Activated CD4-positive, CD25-positive, alpha-beta regulatory T cell treated with anti-CD3 and anti-CD28 coated beads, Interleukin-2, amount 50 U/mL, for 16 hours (primary cell): ENCODE data around the gene CHL1.

ENCODE experiments used
- DNase-seq: peaks from one replicate; pipeline ENCODE4 v3.0.0-alpha.2; 2020; ENCODE audit warnings: low read depth, low spot score

CHL1 gene

GRCh38 chr3:196311-197148, at the start of gene CHL1:
Gene CHL1 (plus strand): TSS chr3:196763. CDS start chr3:319777, 123,014 bp downstream.
- DNase-seq, result no peak

DNA sequence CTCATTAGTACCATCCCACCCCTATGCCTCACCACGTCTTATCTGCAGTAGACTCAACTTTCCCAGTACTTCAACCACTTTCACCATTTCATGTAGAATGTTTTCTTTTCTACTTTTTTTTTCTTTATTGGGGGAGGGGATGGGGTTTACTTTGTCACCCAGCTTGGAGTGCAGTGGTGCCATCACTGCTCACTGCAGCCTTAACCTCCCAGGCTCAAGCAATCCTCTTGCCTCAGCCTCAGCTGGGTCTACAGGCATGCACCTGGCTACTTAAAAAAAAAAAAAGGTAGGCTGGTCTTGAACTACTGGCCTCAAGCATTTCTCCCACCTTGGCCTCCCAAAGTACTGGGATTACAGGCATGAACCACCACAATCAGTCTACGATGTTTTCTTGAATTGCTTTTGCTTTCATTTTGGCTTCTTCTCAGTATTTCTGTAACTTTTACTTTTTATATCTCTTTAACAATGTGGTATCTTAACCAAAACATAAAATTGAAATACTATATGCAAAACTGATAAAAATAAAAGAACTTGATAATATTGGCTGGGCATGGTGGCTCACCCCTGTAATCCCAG, 44.9 kb upstream of the CHL1 start:
- no peak for DNase-seq

- no peak for DNase-seq
Observed at GRCh38 chr3:159974-160373, 36.6 kb upstream of the CHL1 start.

DNA sequence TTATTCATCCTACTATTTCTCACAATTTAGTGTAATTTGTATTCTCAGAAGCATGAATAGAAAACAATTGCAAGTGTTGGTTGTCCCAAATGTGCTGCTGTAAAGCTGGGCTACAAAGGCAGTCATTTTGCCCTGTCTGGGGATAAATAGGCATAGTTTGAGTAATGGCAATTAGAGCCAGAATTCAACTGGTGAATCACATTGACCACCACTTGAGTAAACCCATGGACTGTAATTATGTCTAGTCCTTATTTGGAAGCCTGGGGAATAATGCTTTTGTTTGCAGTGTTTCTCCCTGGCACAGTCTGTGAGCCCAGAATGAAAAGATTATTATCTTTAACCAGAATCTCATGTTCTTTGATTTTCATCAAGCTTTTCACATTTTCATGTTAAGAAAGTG, 30.5 kb upstream of the CHL1 start:
- DNase-seq, result no peak

DNA sequence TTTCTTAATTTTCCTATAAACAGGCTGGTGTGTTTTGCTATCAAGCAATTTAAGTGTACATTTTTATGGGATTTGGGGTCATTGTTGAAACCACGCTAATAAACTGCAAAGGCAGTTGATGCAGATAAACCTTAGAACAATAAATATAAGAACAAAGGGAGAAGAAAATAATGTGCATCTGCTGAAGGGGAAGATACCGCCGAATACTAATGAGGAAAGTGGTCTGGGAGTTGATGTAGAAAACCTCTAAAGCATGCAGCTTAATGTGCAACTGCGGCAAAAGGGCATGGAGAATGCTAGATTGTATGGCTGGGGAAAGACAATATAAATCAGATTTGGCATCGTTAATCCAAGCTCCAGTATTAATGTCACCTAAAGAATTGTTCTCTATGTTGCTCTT, 29.8 kb upstream of the CHL1 start:
- DNase-seq, result no peak

GRCh38 chr3:173886-174285, 22.7 kb upstream of the CHL1 start:
- no peak for DNase-seq

DNA sequence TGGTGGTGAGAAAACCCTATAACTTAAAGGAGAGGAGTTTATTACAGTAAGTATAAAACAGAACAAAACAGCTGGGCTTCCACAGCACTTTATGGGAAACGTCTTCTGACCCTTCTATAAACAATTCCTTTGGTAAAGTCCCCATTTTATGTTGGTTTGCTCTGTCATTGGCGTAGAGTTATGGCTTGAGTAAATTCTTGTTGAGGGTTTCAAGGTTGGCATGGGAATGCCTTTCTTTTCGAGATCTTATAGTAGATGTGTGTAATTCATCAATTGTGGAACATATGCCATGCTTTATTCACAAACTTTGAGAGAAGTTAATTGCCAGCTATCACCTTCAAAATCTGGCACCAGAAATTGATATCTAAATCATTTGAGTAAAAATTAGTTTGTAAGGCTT, 11.6 kb upstream of the CHL1 start:
- no peak for DNase-seq

DNA sequence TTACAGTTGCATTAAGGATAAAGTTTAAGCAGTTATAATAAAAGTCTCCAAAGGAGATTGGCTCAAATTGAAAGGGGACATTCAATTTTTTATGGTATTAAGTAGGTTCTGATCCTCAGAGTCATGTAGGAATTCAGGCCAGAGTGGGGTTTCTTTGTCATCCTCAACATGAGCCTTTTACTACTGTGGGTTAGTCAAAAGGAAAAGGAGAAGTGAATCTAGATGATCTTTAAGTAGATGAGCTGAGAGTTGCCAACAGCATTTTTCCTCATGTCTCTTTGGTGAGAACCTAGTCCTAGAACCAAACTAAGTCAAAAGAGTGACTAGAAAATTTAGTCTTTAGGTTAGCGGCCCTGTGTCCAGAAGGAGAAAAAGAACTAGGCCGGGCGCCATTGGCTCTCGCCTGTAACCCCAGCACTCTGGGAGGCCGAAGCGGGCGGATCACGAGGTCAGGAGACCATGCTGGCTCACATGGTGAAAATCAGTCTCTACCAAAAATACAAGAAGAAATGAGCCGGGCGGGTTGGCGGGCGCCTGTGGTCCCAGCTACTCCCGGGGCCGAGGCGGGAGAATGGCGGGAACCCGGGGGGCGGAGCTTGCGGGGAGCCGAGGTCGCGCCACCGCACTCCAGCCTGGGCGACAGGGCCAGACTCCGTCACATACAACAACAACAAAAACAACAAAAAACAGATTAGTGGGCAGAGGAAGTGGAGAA, 4.2 kb upstream of the CHL1 start:
- DNase-seq, result no peak

DNA sequence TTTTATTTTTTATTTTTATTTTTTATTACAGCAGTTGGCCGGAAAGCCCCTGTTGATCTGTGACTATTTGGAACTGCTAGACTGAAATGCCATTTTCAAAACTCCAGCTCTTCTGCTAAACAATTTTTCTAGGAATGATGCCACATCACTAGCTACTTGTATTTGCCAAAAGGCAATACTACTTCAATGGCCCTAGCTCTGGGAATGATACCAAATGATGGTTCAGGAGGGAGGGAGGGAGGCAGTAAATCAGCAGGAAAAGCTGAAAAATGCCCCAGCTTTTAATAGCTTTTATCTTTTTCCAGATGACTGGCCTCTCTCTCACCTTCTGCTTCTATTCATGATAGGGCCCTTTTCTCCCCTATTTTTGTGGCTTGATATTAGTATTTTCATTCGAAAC, 2.6 kb upstream of the CHL1 start:
- no peak for DNase-seq

DNA sequence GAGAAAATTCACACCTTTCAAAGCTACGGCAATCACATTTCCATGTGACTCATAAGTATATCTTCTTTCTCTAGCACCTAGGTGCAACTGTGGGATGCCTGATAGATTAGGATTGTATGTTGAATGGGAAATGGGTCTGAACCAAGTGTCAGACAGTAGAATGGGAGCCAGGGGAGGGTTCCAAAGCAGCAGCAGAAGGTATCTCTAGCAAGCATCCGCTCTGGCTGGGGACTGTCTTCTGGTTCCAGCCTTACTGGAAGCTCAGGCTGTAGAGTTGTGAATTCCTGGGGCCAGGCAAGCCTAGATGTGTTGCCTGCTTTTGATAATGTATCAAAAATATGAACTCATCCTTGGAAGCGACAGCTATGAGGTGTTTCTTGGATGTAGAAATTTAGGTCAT, 2.1 kb upstream of the CHL1 start:
- no peak for DNase-seq

- DNase-seq, result no peak
Observed at GRCh38 chr3:195666-196065, 897 bp upstream of the CHL1 start.

GRCh38 chr3:197149-197827, 725 bp downstream of the CHL1 start:
- no peak for DNase-seq

- DNase-seq, result no peak
Observed at GRCh38 chr3:197828-198491, 1.4 kb downstream of the CHL1 start.

DNA sequence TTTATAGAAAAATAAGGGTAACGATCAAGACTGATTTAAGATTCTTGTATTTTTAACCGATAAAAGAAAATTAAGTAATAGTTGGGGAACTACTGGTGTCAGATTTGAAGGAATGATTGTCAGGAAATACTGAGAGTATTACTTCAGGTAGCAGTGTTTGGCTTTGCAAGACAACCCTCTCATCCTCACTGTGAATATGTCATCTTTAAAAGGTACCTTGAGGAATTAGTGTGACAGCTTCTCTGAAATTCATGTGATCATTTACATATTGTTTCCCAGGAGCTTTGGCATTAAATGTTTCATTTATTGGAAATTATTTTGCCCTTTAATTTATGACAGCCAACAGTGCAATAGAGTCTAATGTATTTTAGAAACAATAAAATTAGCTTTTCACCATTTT, 3.3 kb downstream of the CHL1 start:
- DNase-seq, result no peak

GRCh38 chr3:200758-201325, 4.3 kb downstream of the CHL1 start:
- no peak for DNase-seq

GRCh38 chr3:204102-204501, 7.5 kb downstream of the CHL1 start:
- DNase-seq, result no peak

- no peak for DNase-seq
Observed at GRCh38 chr3:207973-208372, 11.4 kb downstream of the CHL1 start.

DNA sequence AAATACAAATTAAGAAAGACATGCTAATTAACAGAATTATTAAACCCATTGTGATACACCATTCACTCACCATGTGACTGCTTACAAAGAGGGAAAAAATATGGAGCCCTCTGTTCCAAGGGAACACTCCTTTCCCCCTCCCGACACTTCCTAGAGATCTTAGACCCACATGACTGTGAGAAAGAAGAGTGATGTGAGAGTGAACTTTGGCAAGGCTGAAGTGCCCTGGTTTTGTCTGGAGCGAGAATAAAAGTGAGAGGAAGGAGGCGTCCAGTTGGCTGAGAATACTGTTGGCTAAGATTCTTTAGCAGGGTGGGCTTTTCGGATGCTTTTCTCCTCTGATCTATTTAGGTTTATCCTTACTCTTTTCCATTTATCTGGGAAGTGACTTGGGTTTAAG, 14.1 kb downstream of the CHL1 start:
- DNase-seq, result no peak

DNA sequence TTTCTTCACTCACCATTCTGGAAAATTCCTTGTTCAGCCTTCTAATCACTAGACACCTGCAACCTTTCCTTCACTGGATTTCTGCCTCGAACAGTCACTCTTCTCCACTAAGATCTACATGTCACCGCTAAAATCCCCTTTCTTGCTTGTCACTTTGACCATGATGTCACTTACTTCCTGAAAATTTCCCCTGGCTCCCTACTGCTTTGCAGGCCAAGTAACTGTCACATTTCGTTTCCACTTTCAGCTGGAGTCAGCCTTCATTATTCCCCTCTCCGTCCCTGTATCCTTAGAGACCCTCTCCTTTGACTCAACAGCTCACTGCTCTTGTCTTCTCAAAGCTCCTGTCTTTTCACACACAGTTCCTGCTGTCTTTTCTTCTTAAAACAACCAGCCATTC, 15.9 kb downstream of the CHL1 start:
- no peak for DNase-seq

DNA sequence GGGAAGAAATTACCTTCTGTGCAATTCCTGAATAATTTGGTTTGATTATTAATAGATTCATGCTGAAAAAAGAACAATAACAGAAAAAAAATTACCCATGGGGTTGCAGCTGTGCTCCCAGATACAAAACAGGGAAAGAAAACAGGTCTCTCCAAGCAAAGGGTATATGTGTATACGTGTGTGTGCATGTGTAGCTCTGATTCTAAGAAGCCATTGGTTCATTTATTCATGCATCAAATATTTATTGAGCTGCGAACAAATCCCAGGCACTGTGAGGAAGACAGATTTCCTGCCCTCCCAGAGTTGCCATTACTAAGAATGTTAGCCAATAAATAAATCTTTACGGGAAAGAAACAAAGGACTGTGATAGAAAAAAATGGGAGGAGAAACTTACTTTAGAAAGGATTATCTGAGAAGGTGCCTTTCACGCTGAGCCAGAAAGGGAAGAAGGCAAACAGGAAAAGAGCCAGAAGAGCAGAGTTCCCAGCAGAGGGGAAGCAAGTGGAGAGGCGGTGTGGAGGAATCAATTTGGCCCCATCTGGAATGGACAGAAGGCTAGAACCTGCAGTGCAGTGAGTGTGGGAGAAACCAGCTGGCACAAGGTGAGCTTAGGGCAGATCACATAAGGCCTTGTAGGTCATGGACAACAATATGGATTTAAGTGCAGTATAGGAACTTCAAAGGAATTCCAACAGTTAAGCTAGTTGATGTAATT, 20.7 kb downstream of the CHL1 start:
- no peak for DNase-seq

GRCh38 chr3:217948-218347, 21.4 kb downstream of the CHL1 start:
- no peak for DNase-seq
